Measurements from ENCODE around the gene MAST4.
"Not testable (repeated sequence)": the region's sequence is repeated elsewhere in the genome, so short reads cannot be mapped to it uniquely, and the experiment has no call there.

GRCh38 chr5:67173351-67173750 lies 577.2 kb downstream of the MAST4 start:
- TF ChIP-seq CTCF (IDR thresholded peaks at IDR 0.05); EZH2 (IDR thresholded peaks at IDR 0.05; ENCODE audit: borderline replicate concordance, insufficient read depth, low read depth, low read length, poor library complexity, severe bottlenecking): not testable (repeated sequence)

Measured in B cell (primary cell).